Mesothelial cell of epicardium (in vitro differentiated cells): ENCODE results near the gene REEP5. TPM values are rescaled to one million over a fixed set of nuclear protein-coding genes. Genes with fewer than 3 reads are reported as not detected.

Experiments
- DNase-seq, 2 experiments: peaks; one replicate each; pipeline ENCODE4 v3.0.0; 2021; ENCODE audit warnings: low spot score in 2 of 2; ENCODE audit not compliant: unreplicated experiment in 2 of 2
- H3K27ac Mint-ChIP-seq: 2 replicates; pipeline ENCODE4 v1.8.0; 2021; ENCODE audit warnings: mixed read lengths
- H3K27me3 Mint-ChIP-seq: 2 replicates; pipeline ENCODE4 v1.8.0; 2021; ENCODE audit warnings: low read depth, mixed read lengths
- H3K36me3 Mint-ChIP-seq: 2 replicates; pipeline ENCODE4 v1.8.0; 2021; ENCODE audit warnings: mixed read lengths
- H3K4me1 Mint-ChIP-seq: 2 replicates; pipeline ENCODE4 v1.8.0; 2021; ENCODE audit warnings: mixed read lengths
- H3K4me3 Mint-ChIP-seq: 2 replicates; pipeline ENCODE4 v1.8.0; 2021; ENCODE audit warnings: mild to moderate bottlenecking, moderate library complexity, mixed read lengths
- H3K9me3 Mint-ChIP-seq: 2 replicates; pipeline ENCODE4 v1.8.0; 2021; ENCODE audit warnings: mixed read lengths
- CTCF ChIP-seq: fragments of 200-600 bp; sonication (generic); IDR thresholded peaks from one replicate; pipeline ENCODE4 v1.5.0; 2021; ENCODE audit warnings: antibody characterized with exemption; ENCODE audit not compliant: unreplicated experiment
- total RNA-seq: library from RNA; stranded (reverse); gene quantifications from 3 replicates; pipeline ENCODE4 v1.2.1, GENCODE V29; 2021

The REEP5 gene
- total RNA-seq, 1 donor from 2014 or later, result 34.7 TPM

DNA sequence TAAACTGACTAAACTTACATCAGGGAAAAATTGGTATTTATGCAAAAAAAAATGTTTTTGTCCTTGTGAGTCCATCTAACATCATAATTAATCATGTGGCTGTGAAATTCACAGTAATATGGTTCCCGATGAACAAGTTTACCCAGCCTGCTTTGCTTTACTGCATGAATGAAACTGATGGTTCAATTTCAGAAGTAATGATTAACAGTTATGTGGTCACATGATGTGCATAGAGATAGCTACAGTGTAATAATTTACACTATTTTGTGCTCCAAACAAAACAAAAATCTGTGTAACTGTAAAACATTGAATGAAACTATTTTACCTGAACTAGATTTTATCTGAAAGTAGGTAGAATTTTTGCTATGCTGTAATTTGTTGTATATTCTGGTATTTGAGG lies 77.5 kb downstream of the REEP5 start:
- no peak for TF ChIP-seq CTCF
- Mint-ChIP-seq H3K9me3 (peaks cover 15% of the 10 kb centered on the region), H3K27ac (no peak overlapping the region), H3K4me1 (peaks cover 16% of the 10 kb centered on the region), H3K4me3 (no peak overlapping the region), H3K27me3 (no peaks in the 10 kb centered on the region), H3K36me3 (peaks cover 39% of the 10 kb centered on the region)
- no peak for DNase-seq

- no peak overlapping the region for H3K27ac Mint-ChIP-seq
- H3K36me3 Mint-ChIP-seq, result peaks cover 51% of the 10 kb centered on the region
- peaks cover 6% of the 10 kb centered on the region for H3K9me3 Mint-ChIP-seq
- H3K4me1 Mint-ChIP-seq, result no peaks in the 10 kb centered on the region
- DNase-seq, result no peak
- no peak for TF ChIP-seq CTCF
- H3K27me3 Mint-ChIP-seq, result no peaks in the 10 kb centered on the region
- no peak overlapping the region for H3K4me3 Mint-ChIP-seq
Measured at GRCh38 chr5:112833971-112834370, 88.1 kb downstream of the REEP5 start.

GRCh38 chr5:112830378-112830777 lies 91.6 kb downstream of the REEP5 start:
- H3K4me3 Mint-ChIP-seq, result no peak overlapping the region
- DNase-seq, result no peak
- no peak for TF ChIP-seq CTCF
- H3K9me3 Mint-ChIP-seq, result no peaks in the 10 kb centered on the region
- no peaks in the 10 kb centered on the region for H3K27me3 Mint-ChIP-seq
- H3K36me3 Mint-ChIP-seq, result peaks cover 39% of the 10 kb centered on the region
- no peak overlapping the region for H3K27ac Mint-ChIP-seq
- peaks cover 2% of the 10 kb centered on the region for H3K4me1 Mint-ChIP-seq

Other genes starting within 250 kb of the REEP5 start
- 53.7 to 56.3 TPM (median 54.6 TPM) in 3 replicates for gene APC, start 184.3 kb downstream of the REEP5 start, total RNA-seq
- 45.6 to 51.3 TPM (median 47.3 TPM) in 3 replicates for gene SRP19, start 60.9 kb downstream of the REEP5 start, total RNA-seq
- gene DCP2, start 54.6 kb upstream of the REEP5 start, total RNA-seq, result 88.5 to 98.6 TPM (median 90.0 TPM) in 3 replicates